Measurements from ENCODE around the gene FDX2.

DNA sequence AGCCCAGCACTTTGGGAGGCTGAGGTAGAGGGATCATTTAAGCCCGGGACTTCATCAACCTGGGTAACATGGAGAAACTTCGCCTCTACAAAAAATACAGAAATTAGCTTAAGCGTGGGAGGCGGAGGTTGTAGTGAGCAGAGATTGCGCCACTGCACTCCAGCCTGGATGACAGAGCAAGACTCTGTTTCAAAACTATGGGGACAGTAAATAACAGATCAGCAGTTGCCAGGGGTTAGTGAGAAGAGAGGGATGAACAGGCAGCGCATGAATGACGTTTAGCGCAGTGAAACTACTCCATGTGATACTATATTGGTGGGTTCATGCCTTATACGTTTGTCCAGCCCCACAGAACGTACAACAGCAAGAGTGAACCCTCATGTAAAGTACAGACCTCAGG lies 30.7 kb upstream of the FDX2 start:
- TF ChIP-seq POLR2AphosphoS5 (IDR thresholded peaks at IDR 0.05) (no peak), POLR2A (IDR thresholded peaks at IDR 0.05) (no peak), EP300 (IDR thresholded peaks at IDR 0.05; ENCODE audit: low read depth) (no peak)
- TF ChIP-seq, protein P1, sequence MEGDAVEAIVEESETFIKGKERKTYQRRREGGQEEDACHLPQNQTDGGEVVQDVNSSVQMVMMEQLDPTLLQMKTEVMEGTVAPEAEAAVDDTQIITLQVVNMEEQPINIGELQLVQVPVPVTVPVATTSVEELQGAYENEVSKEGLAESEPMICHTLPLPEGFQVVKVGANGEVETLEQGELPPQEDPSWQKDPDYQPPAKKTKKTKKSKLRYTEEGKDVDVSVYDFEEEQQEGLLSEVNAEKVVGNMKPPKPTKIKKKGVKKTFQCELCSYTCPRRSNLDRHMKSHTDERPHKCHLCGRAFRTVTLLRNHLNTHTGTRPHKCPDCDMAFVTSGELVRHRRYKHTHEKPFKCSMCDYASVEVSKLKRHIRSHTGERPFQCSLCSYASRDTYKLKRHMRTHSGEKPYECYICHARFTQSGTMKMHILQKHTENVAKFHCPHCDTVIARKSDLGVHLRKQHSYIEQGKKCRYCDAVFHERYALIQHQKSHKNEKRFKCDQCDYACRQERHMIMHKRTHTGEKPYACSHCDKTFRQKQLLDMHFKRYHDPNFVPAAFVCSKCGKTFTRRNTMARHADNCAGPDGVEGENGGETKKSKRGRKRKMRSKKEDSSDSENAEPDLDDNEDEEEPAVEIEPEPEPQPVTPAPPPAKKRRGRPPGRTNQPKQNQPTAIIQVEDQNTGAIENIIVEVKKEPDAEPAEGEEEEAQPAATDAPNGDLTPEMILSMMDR (IDR thresholded peaks at IDR 0.05), result no peak
